GM12878 (cell line): ENCODE data around the gene TLE7. TPM values are rescaled to one million over a fixed set of nuclear protein-coding genes. Genes with fewer than 3 reads are reported as not detected.

Source experiments
- ATAC-seq: fragments of 200-7000 bp; cut with Tn5 transposase; 3 replicates; pipeline ENCODE4 v1.9.1; 2020; ENCODE audit warnings: mild to moderate bottlenecking, moderate library complexity
- BruUV-seq: library from RNA; stranded (reverse); fragments of 400-500 nt; replicated peaks from 2 replicates; lab custom pipeline; 2021; lab: Mats Ljungman, UMichigan
- CTCF ChIA-PET: fragments of 300-600 bp; sonication (Branson Sonifier 250); formaldehyde crosslinking; extraction: SDS; loops from one replicate; lab custom pipeline; 2021; ENCODE audit warnings: inconsistent platforms; lab: Yijun Ruan, JAX
- POLR2A ChIA-PET: fragments of 350-600 bp; formaldehyde crosslinking; extraction: SDS; loops from one replicate; lab custom pipeline; 2021; ENCODE audit warnings: inconsistent platforms; lab: Charles Lee
- RAD21 ChIA-PET: fragments of 300-600 bp; sonication (Branson Sonifier 250); formaldehyde crosslinking; loops from one replicate; lab custom pipeline; 2023; ENCODE audit warnings: antibody characterized with exemption; ENCODE audit not compliant: unreplicated experiment; lab: Charles Lee
- SMC1A ChIA-PET: fragments of 300-600 bp; sonication (Branson Sonifier 250); formaldehyde crosslinking; loops from one replicate; lab custom pipeline; 2023; ENCODE audit not compliant: unreplicated experiment, uncharacterized antibody; lab: Charles Lee
- DNase-seq: peaks from one replicate; pipeline ENCODE4 v3.0.0-alpha.2; 2011; ENCODE audit warnings: low read depth, low spot score
- FAIRE-seq: peaks from 3 replicates; lab custom pipeline; 2011; peaks lifted over from hg19 to GRCh38; lab: Jason Lieb, UNC
- H2AFZ ChIP-seq: 2 replicates; pipeline ENCODE4 v1.6.0; 2011; ENCODE audit warnings: low read depth, low read length, control low read depth; ENCODE audit not compliant: control insufficient read depth
- H3K27ac ChIP-seq: 2 replicates; pipeline ENCODE4 v1.5.1; 2011; ENCODE audit warnings: control low read depth; ENCODE audit not compliant: control insufficient read depth, insufficient read depth
- H3K27me3 ChIP-seq, 2 experiments: replicated peaks in 1 of 2; 2 replicates each; pipeline versions ENCODE4 v1.6.0 to v1.6.1; 2011; ENCODE audit warnings: low read length in 1 of 2; ENCODE audit not compliant: control insufficient read depth in 2 of 2, insufficient read depth in 2 of 2
- H3K36me3 ChIP-seq, 2 experiments: 2 replicates each; pipeline ENCODE4 v1.5.1; 2011; ENCODE audit warnings: low read length in 1 of 2; ENCODE audit not compliant: control insufficient read depth in 2 of 2, insufficient read depth in 2 of 2
- H3K4me1 ChIP-seq: 2 replicates; pipeline ENCODE4 v1.6.1; 2011; ENCODE audit warnings: mild to moderate bottlenecking, low read length, moderate library complexity, mixed read lengths; ENCODE audit not compliant: control insufficient read depth, insufficient read depth
- H3K4me2 ChIP-seq: 2 replicates; pipeline ENCODE4 v1.6.0; 2011; ENCODE audit warnings: control low read depth; ENCODE audit not compliant: control insufficient read depth, insufficient read depth
- H3K4me3 ChIP-seq: fragments of 200-600 bp; sonication (generic); 2 replicates; pipeline ENCODE4 v1.5.1; 2016
- H3K79me2 ChIP-seq: 2 replicates; pipeline ENCODE4 v1.6.0; 2011; ENCODE audit warnings: low read length; ENCODE audit not compliant: control insufficient read depth, insufficient read depth
- H3K9ac ChIP-seq: 2 replicates; pipeline ENCODE4 v1.8.0; 2011; ENCODE audit warnings: low read length, control low read depth, mixed read lengths; ENCODE audit not compliant: control insufficient read depth, insufficient read depth
- H3K9me3 ChIP-seq: replicated peaks from 3 replicates; pipeline ENCODE4 v1.5.1; 2011; ENCODE audit warnings: mild to moderate bottlenecking, low read length; ENCODE audit not compliant: control insufficient read depth, insufficient read depth
- H4K20me1 ChIP-seq: 2 replicates; pipeline ENCODE4 v1.6.0; 2011; ENCODE audit not compliant: control insufficient read depth, insufficient read depth
- ATF7 ChIP-seq: fragments of 450-650 bp; IDR thresholded peaks from 2 replicates; pipeline ENCODE4 v1.6.1; 2016; ENCODE audit warnings: low read depth, mild to moderate bottlenecking
- ETV6 ChIP-seq, 2 experiments: fragments of 450-650 bp in 1 of 2; IDR thresholded peaks in 1 of 2; conservative IDR thresholded peaks in 1 of 2; 2 replicates each; pipeline ENCODE4 v1.6.1; 2014; ENCODE audit warnings: antibody characterized with exemption in 1 of 2, borderline replicate concordance in 1 of 2, low read depth in 1 of 2, mild to moderate bottlenecking in 1 of 2, moderate library complexity in 1 of 2
- HDGF ChIP-seq: fragments of 450-650 bp; IDR thresholded peaks from 2 replicates; pipeline ENCODE4 v1.6.1; 2016; ENCODE audit warnings: antibody characterized with exemption
- IKZF2 ChIP-seq, 2 experiments: fragments of 450-650 bp; IDR thresholded peaks; 2 replicates each; pipeline ENCODE4 v1.6.1; 2017; ENCODE audit warnings: mild to moderate bottlenecking in 2 of 2, moderate library complexity in 2 of 2
- KDM1A ChIP-seq: fragments of 200-600 bp; sonication (generic); IDR thresholded peaks from 2 replicates; pipeline ENCODE4 v1.6.1; 2016; ENCODE audit warnings: borderline replicate concordance
- NFYB ChIP-seq: IDR thresholded peaks from 2 replicates; pipeline ENCODE4 v1.6.1; 2011; ENCODE audit warnings: low read depth, mild to moderate bottlenecking, low read length, improper control_type of control experiment, moderate library complexity; ENCODE audit not compliant: insufficient read depth
- YY1 ChIP-seq: IDR thresholded peaks from 2 replicates; pipeline ENCODE4 v1.6.1; 2011; ENCODE audit warnings: low read depth, mild to moderate bottlenecking, low read length
- WGBS: methylation state at CpG from one replicate; pipeline ENCODE4 v1.1.6; 2016; ENCODE audit warnings: low lambda C conversion rate; ENCODE audit not compliant: insufficient replicate concordance, insufficient coverage; ENCODE audit errors: missing lambda C conversion rate; 5-methylcytosine and 5-hydroxymethylcytosine counted together
- in situ Hi-C: fragments of 300-500 bp; cut with MboI; formaldehyde crosslinking; loops from 9 replicates; pipeline ENCODE4 v1.14.3; 2018; ENCODE audit warnings: mixed read lengths
- intact Hi-C: fragments of 100-400 bp; cut with micrococcal nuclease; formaldehyde crosslinking; loops from one replicate; pipeline ENCODE4 v1.14.2; 2022; ENCODE audit not compliant: unreplicated experiment
- polyA plus RNA-seq, 11 experiments: library from polyadenylated mRNA; depleted of rRNA in 4 of 11; unstranded in 6 of 11; stranded (reverse) in 5 of 11; fragments of >200 nt; fragmentation: Nextera tagmentation in 4 of 11; fragmentation: Illumina TruSeq in 1 of 11; extraction: Ambion mirVana in 4 of 11; extraction: Trizol in 1 of 11; gene quantifications; 1 replicate in 1 of 11; 2 replicates in 10 of 11; pipeline versions ENCODE4 v1.2.1 to v1.2.3, GENCODE V29; 2011 to 2016; ENCODE audit warnings: inconsistent platforms in 2 of 11, missing spikeins in 2 of 11, low read depth in 1 of 11
- total RNA-seq, 4 experiments: library from RNA; depleted of rRNA in 3 of 4; stranded (reverse); fragments of >200 nt in 3 of 4; fragmentation: Illumina TruSeq in 1 of 4; extraction: Trizol in 1 of 4; gene quantifications; 2 replicates each; pipeline versions ENCODE4 v1.2.1 to v1.2.3, GENCODE V29; 2013 to 2021
- TF ChIP-seq, protein P1 (sequence below): fragments of 450-650 bp; formaldehyde crosslinking; IDR thresholded peaks from 2 replicates; pipeline ENCODE4 v1.4.0; 2020; ENCODE audit warnings: mild to moderate bottlenecking, moderate library complexity

Gene TLE7
- total and polyA plus RNA-seq, 10 of the 15 experiments (the other 5 are each of a cell fraction or from before 2014, with no cell fraction given), result not detected

GRCh38 chr16:71426880-71427615, 14.8 kb downstream of the TLE7 start:
- in situ Hi-C loops, result no loop called here
- RAD21 ChIA-PET, result no interaction called here
- H3K4me1 ChIP-seq, result no peaks in the 10 kb centered on the region
- no peaks in the 10 kb centered on the region for H3K79me2 ChIP-seq
- no peak for TF ChIP-seq KDM1A
- no peak for TF ChIP-seq NFYB
- peak in 1 of 2 experiments; percentile 15; a peak in 2 of 4 replicates for TF ChIP-seq IKZF2 (IDR thresholded peaks at IDR 0.05)
- TF ChIP-seq, all 136 proteins: peak for 1
- no peak overlapping the region for H3K4me3 ChIP-seq
- H3K36me3 ChIP-seq, result no peaks in the 10 kb centered on the region
- ChIA-PET CTCF (interaction anchor here (1.2 to 2.1 kb wide), 3 partner anchors 14 to 184 kb away, joined by 3 to 7 read pairs (median 6); no protein-coding TSS in a partner anchor), SMC1A (no interaction called here), POLR2A (no interaction called here)
- H3K9ac ChIP-seq, result no peak overlapping the region
- peaks cover 3% of the 10 kb centered on the region; the same call in 1 of the 2 replicates for H4K20me1 ChIP-seq
- no peak; the same call in none of the 3 replicates for ATAC-seq
- 26% methylated on average over 12 of the region's 12 CpGs for WGBS
- DNase-seq, result no peak
- no peak for FAIRE-seq
- H3K27me3 ChIP-seq, result no peaks in the 10 kb centered on the region; a peak in 1 of 4 replicates
- H3K9me3 ChIP-seq, result no peaks in the 10 kb centered on the region
- H2AFZ ChIP-seq, result no peak overlapping the region
- peak overlapping the region; percentile 26; the same call in 1 of the 2 replicates for H3K4me2 ChIP-seq
- intact Hi-C loops, result no loop called here
- no TSS peak for BruUV-seq
- no peak overlapping the region for H3K27ac ChIP-seq

DNA sequence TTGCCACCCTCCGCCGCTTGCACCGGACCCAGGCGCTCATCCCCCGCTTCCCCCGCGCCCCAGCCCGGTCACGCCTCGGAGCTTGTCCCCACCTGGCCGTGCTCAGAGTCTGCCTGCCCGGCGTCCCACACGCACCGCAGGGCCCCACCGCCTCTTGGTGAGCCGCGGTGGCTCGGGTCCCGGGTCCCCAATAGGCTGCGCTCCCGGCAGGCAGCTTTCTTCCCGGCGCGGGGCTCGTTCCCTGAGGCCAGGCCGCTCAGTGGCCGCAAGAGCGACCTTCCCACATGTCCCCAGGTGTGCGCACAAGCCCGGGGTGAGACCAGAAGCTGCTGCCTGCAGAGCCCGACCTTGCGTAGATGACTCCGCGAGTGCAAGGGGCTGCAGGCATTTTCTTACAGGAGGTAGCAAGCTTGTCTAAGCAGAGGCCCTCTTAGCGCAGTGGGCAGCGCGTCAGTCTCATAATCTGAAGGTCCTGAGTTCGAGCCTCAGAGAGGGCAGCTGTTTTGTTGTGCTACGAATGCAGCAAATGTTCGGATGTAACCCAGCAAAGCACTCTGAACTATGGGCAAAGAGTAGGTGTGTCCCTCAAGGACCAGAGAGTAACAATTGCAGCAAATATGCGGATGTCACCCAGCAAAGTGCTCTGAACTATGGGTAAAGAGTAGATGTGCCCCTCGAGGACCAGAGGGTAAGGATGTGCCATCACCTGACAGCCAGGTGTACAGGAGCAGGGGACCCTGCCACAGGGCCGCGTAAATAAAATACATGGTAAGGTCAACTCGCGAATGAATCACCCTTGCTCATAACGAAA, 15.6 kb downstream of the TLE7 start:
- peaks cover 3% of the 10 kb centered on the region; the same call in 1 of the 2 replicates for H4K20me1 ChIP-seq
- ChIA-PET RAD21 (interaction anchor here (0.6 kb wide), 1 partner anchor 1609 kb away, joined by 4 read pairs; no protein-coding TSS in a partner anchor), CTCF (interaction anchor here (1.2 to 2.1 kb wide), 3 partner anchors 14 to 185 kb away, joined by 3 to 7 read pairs (median 6); no protein-coding TSS in a partner anchor), SMC1A (no interaction called here), POLR2A (no interaction called here)
- no peaks in the 10 kb centered on the region; a peak in 1 of 4 replicates for H3K27me3 ChIP-seq
- FAIRE-seq (no peak), DNase-seq (peak; percentile 67), ATAC-seq (peak; percentile 85)
- no peaks in the 10 kb centered on the region for H3K79me2 ChIP-seq
- peak overlapping the region; percentile 40 for H3K4me3 ChIP-seq
- intact Hi-C loops (no loop called here), in situ Hi-C loops (no loop called here)
- H3K36me3 ChIP-seq, result no peaks in the 10 kb centered on the region
- H2AFZ ChIP-seq, result peak overlapping the region; percentile 51
- peak overlapping the region; percentile 26 for H3K4me2 ChIP-seq
- H3K4me1 ChIP-seq, result no peaks in the 10 kb centered on the region
- H3K9me3 ChIP-seq, result no peaks in the 10 kb centered on the region
- 4% methylated on average over 48 of the region's 48 CpGs for WGBS
- no peak overlapping the region for H3K27ac ChIP-seq
- BruUV-seq, result TSS peak; percentile 98
- no peak overlapping the region for H3K9ac ChIP-seq
- no peak for TF ChIP-seq HDGF
- 0 out of 2 replicates have a peak, but pooled peaks have one; percentile 26 for TF ChIP-seq YY1
- TF ChIP-seq, protein P1, sequence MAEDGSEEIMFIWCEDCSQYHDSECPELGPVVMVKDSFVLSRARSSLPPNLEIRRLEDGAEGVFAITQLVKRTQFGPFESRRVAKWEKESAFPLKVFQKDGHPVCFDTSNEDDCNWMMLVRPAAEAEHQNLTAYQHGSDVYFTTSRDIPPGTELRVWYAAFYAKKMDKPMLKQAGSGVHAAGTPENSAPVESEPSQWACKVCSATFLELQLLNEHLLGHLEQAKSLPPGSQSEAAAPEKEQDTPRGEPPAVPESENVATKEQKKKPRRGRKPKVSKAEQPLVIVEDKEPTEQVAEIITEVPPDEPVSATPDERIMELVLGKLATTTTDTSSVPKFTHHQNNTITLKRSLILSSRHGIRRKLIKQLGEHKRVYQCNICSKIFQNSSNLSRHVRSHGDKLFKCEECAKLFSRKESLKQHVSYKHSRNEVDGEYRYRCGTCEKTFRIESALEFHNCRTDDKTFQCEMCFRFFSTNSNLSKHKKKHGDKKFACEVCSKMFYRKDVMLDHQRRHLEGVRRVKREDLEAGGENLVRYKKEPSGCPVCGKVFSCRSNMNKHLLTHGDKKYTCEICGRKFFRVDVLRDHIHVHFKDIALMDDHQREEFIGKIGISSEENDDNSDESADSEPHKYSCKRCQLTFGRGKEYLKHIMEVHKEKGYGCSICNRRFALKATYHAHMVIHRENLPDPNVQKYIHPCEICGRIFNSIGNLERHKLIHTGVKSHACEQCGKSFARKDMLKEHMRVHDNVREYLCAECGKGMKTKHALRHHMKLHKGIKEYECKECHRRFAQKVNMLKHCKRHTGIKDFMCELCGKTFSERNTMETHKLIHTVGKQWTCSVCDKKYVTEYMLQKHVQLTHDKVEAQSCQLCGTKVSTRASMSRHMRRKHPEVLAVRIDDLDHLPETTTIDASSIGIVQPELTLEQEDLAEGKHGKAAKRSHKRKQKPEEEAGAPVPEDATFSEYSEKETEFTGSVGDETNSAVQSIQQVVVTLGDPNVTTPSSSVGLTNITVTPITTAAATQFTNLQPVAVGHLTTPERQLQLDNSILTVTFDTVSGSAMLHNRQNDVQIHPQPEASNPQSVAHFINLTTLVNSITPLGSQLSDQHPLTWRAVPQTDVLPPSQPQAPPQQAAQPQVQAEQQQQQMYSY (CRISPR knock-in tag), result no peak
- TF ChIP-seq KDM1A, result no peak
- no peak for TF ChIP-seq ETV6 (conservative IDR thresholded peaks at IDR 0.05 in 1 of 2, IDR thresholded peaks at IDR 0.05 in 1 of 2; ENCODE audit: borderline replicate concordance in 1 of 2, low read depth in 1 of 2)
- no peak for TF ChIP-seq ATF7
